HEK293 (cell line): ENCODE measurements around the gene TRAF2.

Source experiments
- REPIN1 ChIP-seq: fragments of 450-650 bp; formaldehyde crosslinking; IDR thresholded peaks from 2 replicates; pipeline ENCODE4 v1.5.1; 2017; ENCODE audit warnings: missing biosample characterization, missing genetic modification characterization, low read depth
- SP3 ChIP-seq: fragments of 450-650 bp; formaldehyde crosslinking; IDR thresholded peaks from 2 replicates; pipeline ENCODE4 v1.5.1; 2016; ENCODE audit warnings: missing biosample characterization, missing genetic modification characterization
- ZBTB21 ChIP-seq: fragments of 450-650 bp; formaldehyde crosslinking; IDR thresholded peaks from 2 replicates; pipeline ENCODE4 v1.5.1; 2017; ENCODE audit warnings: missing biosample characterization, missing genetic modification characterization
- ZEB2 ChIP-seq: fragments of 450-650 bp; formaldehyde crosslinking; IDR thresholded peaks from 2 replicates; pipeline ENCODE4 v1.5.1; 2016; ENCODE audit warnings: missing biosample characterization, missing genetic modification characterization
- ZNF202 ChIP-seq: fragments of 450-650 bp; formaldehyde crosslinking; IDR thresholded peaks from 2 replicates; pipeline ENCODE4 v1.5.1; 2016; ENCODE audit warnings: missing biosample characterization, missing genetic modification characterization, borderline replicate concordance
- ZNF654 ChIP-seq: fragments of 450-650 bp; formaldehyde crosslinking; IDR thresholded peaks from 2 replicates; pipeline ENCODE4 v1.5.1; 2016; ENCODE audit warnings: low read depth, missing biosample characterization, missing genetic modification characterization
- ZNF701 ChIP-seq: fragments of 450-650 bp; formaldehyde crosslinking; IDR thresholded peaks from 2 replicates; pipeline ENCODE4 v1.5.1; 2016; ENCODE audit warnings: missing biosample characterization, missing genetic modification characterization
- ZXDB ChIP-seq: fragments of 450-650 bp; formaldehyde crosslinking; IDR thresholded peaks from 2 replicates; pipeline ENCODE4 v1.5.1; 2016; ENCODE audit warnings: missing biosample characterization, missing genetic modification characterization
- TF ChIP-seq, protein P1 (sequence below): fragments of 450-650 bp; formaldehyde crosslinking; IDR thresholded peaks from 2 replicates; pipeline ENCODE4 v1.5.1; 2016; ENCODE audit warnings: missing biosample characterization, missing genetic modification characterization
- TF ChIP-seq, protein P2 (sequence below): fragments of 450-650 bp; IDR thresholded peaks from 2 replicates; pipeline ENCODE4 v1.5.1; 2018; ENCODE audit warnings: missing biosample characterization, mild to moderate bottlenecking, missing genetic modification characterization
- TF ChIP-seq, protein P3 (sequence below): fragments of 450-650 bp; formaldehyde crosslinking; optimal IDR thresholded peaks from 2 replicates; pipeline ENCODE3; 2016; ENCODE audit warnings: missing biosample characterization, mild to moderate bottlenecking, missing genetic modification characterization

DNA sequence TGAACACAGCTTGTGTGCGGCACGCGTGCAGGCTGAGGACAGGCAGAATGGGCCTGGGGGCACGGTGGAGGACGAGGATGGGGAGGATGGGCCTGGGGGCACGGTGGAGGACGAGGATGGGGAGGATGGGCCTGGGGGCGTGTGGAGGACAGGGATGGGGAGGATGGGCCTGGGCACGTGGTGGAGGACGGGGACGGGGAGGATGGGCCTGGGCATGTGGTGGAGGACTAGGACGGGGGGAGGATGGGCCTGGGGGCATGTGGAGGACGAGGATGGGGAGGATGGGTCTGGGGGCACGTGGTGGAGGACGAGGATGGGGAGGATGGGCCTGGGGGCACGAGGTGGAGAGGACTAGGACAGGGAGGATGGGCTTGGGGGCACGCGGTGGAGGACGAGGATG, 36.2 kb downstream of the TRAF2 start:
- TF ChIP-seq ZNF654 (tag by site-specific recombination) (no peak), ZBTB21 (tag by site-specific recombination) (no peak), SP3 (tag by site-specific recombination) (no peak), ZXDB (tag by site-specific recombination) (no peak), ZEB2 (tag by site-specific recombination) (no peak), REPIN1 (tag by site-specific recombination) (no peak), ZNF701 (no peak), ZNF202 (tag by site-specific recombination) (no peak)
- TF ChIP-seq, protein P1, sequence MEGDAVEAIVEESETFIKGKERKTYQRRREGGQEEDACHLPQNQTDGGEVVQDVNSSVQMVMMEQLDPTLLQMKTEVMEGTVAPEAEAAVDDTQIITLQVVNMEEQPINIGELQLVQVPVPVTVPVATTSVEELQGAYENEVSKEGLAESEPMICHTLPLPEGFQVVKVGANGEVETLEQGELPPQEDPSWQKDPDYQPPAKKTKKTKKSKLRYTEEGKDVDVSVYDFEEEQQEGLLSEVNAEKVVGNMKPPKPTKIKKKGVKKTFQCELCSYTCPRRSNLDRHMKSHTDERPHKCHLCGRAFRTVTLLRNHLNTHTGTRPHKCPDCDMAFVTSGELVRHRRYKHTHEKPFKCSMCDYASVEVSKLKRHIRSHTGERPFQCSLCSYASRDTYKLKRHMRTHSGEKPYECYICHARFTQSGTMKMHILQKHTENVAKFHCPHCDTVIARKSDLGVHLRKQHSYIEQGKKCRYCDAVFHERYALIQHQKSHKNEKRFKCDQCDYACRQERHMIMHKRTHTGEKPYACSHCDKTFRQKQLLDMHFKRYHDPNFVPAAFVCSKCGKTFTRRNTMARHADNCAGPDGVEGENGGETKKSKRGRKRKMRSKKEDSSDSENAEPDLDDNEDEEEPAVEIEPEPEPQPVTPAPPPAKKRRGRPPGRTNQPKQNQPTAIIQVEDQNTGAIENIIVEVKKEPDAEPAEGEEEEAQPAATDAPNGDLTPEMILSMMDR (tag by site-specific recombination), result no peak
- TF ChIP-seq, protein P2, sequence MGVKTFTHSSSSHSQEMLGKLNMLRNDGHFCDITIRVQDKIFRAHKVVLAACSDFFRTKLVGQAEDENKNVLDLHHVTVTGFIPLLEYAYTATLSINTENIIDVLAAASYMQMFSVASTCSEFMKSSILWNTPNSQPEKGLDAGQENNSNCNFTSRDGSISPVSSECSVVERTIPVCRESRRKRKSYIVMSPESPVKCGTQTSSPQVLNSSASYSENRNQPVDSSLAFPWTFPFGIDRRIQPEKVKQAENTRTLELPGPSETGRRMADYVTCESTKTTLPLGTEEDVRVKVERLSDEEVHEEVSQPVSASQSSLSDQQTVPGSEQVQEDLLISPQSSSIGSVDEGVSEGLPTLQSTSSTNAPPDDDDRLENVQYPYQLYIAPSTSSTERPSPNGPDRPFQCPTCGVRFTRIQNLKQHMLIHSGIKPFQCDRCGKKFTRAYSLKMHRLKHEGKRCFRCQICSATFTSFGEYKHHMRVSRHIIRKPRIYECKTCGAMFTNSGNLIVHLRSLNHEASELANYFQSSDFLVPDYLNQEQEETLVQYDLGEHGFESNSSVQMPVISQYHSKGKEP (tag by site-specific recombination), result no peak
- TF ChIP-seq, protein P3, sequence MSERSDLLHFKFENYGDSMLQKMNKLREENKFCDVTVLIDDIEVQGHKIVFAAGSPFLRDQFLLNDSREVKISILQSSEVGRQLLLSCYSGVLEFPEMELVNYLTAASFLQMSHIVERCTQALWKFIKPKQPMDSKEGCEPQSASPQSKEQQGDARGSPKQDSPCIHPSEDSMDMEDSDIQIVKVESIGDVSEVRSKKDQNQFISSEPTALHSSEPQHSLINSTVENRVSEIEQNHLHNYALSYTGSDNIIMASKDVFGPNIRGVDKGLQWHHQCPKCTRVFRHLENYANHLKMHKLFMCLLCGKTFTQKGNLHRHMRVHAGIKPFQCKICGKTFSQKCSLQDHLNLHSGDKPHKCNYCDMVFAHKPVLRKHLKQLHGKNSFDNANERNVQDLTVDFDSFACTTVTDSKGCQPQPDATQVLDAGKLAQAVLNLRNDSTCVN, result no peak
